HepG2 (cell line): ENCODE measurements around the gene GSDME. TPM values are rescaled to one million over a fixed set of nuclear protein-coding genes. Genes with fewer than 3 reads are reported as not detected.

Source experiments
- ATAC-seq: fragments of 200-7000 bp; cut with Tn5 transposase; 3 replicates; pipeline ENCODE4 v1.9.1; 2020; ENCODE audit warnings: mild to moderate bottlenecking, moderate library complexity
- BruUV-seq: library from RNA; stranded (reverse); fragments of 400-500 nt; replicated peaks from 2 replicates; lab custom pipeline; 2021; lab: Mats Ljungman, UMichigan
- CTCF ChIA-PET: fragments of 300-600 bp; formaldehyde crosslinking; extraction: SDS; loops from one replicate; lab custom pipeline; 2021; ENCODE audit warnings: low total read pairs, inconsistent platforms, low intra/inter-chr PET ratio; lab: Yijun Ruan, JAX
- POLR2A ChIA-PET: fragments of 350-600 bp; sonication (Branson Sonifier 250); formaldehyde crosslinking; loops from one replicate; lab custom pipeline; 2020; ENCODE audit warnings: antibody characterized with exemption, inconsistent platforms; lab: Yijun Ruan, JAX
- DNase-seq: peaks from one replicate; pipeline ENCODE4 v3.0.0-alpha.2; 2015; ENCODE audit warnings: low spot score
- FAIRE-seq: peaks from 3 replicates; lab custom pipeline; 2011; peaks lifted over from hg19 to GRCh38; lab: Jason Lieb, UNC
- H2AFZ ChIP-seq: one replicate; pipeline ENCODE4 v1.6.1; 2011; ENCODE audit warnings: low read length, inconsistent platforms
- H3K27ac ChIP-seq: fragments of 300-600 bp; 3 replicates; pipeline ENCODE4 v1.8.0; 2011; ENCODE audit warnings: mixed run types, mild to moderate bottlenecking, mixed read lengths, low read length, inconsistent platforms; ENCODE audit not compliant: insufficient read depth; ENCODE audit errors: extremely low read length
- H3K27me3 ChIP-seq, 2 experiments: fragments of 200-600 bp in 1 of 2; 2 replicates in 1 of 2; 3 replicates in 1 of 2; pipeline versions ENCODE4 v1.6.0 to v1.8.0; 2011; ENCODE audit warnings: low read length in 2 of 2, mild to moderate bottlenecking in 2 of 2, moderate library complexity in 2 of 2, inconsistent platforms in 1 of 2; ENCODE audit not compliant: insufficient read depth in 2 of 2, control insufficient read depth in 1 of 2
- H3K36me3 ChIP-seq, 2 experiments: fragments of 200-600 bp in 1 of 2; replicated peaks in 1 of 2; 2 replicates in 1 of 2; 3 replicates in 1 of 2; pipeline versions ENCODE4 v1.5.1 to v1.8.0; 2011; ENCODE audit warnings: low read length in 2 of 2, inconsistent platforms in 1 of 2; ENCODE audit not compliant: insufficient read depth in 2 of 2, control insufficient read depth in 1 of 2
- H3K4me1 ChIP-seq: 2 replicates; pipeline ENCODE4 v1.5.1; 2012; ENCODE audit warnings: low read length, inconsistent platforms; ENCODE audit not compliant: insufficient read depth
- H3K4me2 ChIP-seq: 2 replicates; pipeline ENCODE4 v1.6.0; 2011; ENCODE audit warnings: low read depth, low read length, inconsistent platforms
- H3K4me3 ChIP-seq, 3 experiments: fragments of 200-600 bp in 1 of 3; sonication (generic), shearing (Covaris generic) in 1 of 3; replicated peaks in 1 of 3; 2 replicates each; pipeline ENCODE4 v1.5.1; 2011 to 2016; ENCODE audit warnings: low read length in 3 of 3, inconsistent platforms in 2 of 3, low read depth in 2 of 3, mild to moderate bottlenecking in 2 of 3, control low read depth in 1 of 3, mixed read lengths in 1 of 3; ENCODE audit not compliant: insufficient read depth in 1 of 3
- H3K79me2 ChIP-seq: one replicate; pipeline ENCODE4 v1.6.1; 2011; ENCODE audit warnings: low read length, inconsistent platforms; ENCODE audit not compliant: insufficient read depth
- H3K9ac ChIP-seq: 2 replicates; pipeline ENCODE4 v1.6.0; 2011; ENCODE audit warnings: mild to moderate bottlenecking, low read depth, low read length, inconsistent platforms; ENCODE audit not compliant: insufficient read depth
- H3K9me3 ChIP-seq: 2 replicates; pipeline ENCODE4 v1.5.1; 2012; ENCODE audit warnings: mild to moderate bottlenecking, low read length
- H4K20me1 ChIP-seq: 2 replicates; pipeline ENCODE4 v1.6.0; 2011; ENCODE audit warnings: inconsistent platforms, mild to moderate bottlenecking, low read length, moderate library complexity; ENCODE audit not compliant: insufficient read depth
- ARHGAP35 ChIP-seq: sonication (generic); formaldehyde crosslinking; IDR thresholded peaks from 2 replicates; pipeline ENCODE4 v1.9.0; 2022; ENCODE audit warnings: mild to moderate bottlenecking, inconsistent platforms, moderate library complexity, missing genetic modification reagents, borderline replicate concordance
- ATF4 ChIP-seq, 2 experiments: fragments of 450-650 bp in 1 of 2; sonication (generic) in 1 of 2; formaldehyde crosslinking; IDR thresholded peaks; 2 replicates each; pipeline versions ENCODE4 v1.5.0 to v1.8.0; 2020 to 2022; ENCODE audit warnings: mild to moderate bottlenecking in 1 of 2, missing genetic modification reagents in 1 of 2
- TFAP4 ChIP-seq: sonication (generic); IDR thresholded peaks from 2 replicates; pipeline ENCODE4 v1.6.1; 2016; ENCODE audit warnings: low read depth, borderline replicate concordance
- ZNF543 ChIP-seq: sonication (generic); formaldehyde crosslinking; IDR thresholded peaks from 2 replicates; pipeline ENCODE4 v1.4.0; 2020; ENCODE audit warnings: mild to moderate bottlenecking, missing genetic modification reagents
- WGBS: methylation state at CpG from one replicate; pipeline ENCODE4 v1.1.6; 2017; ENCODE audit warnings: low lambda C conversion rate; 5-methylcytosine and 5-hydroxymethylcytosine counted together
- in situ Hi-C: cut with HindIII; loops from 2 replicates; pipeline ENCODE4 v1.10.0; 2017; ENCODE audit warnings: low pct_unique_long_range_greater_than_20kb; ENCODE audit not compliant: extremely low pct_ligation_motif_present
- intact Hi-C: fragments of 100-400 bp; cut with micrococcal nuclease; formaldehyde crosslinking; loops from one replicate; pipeline ENCODE4 v1.10.0; 2022; ENCODE audit not compliant: unreplicated experiment
- polyA plus RNA-seq, 8 experiments: library from polyadenylated mRNA; depleted of rRNA in 3 of 8; stranded (reverse) in 7 of 8; unstranded in 1 of 8; fragments of >200 nt; fragmentation: Illumina TruSeq in 4 of 8; extraction: Trizol in 4 of 8; gene quantifications; 2 replicates each; pipeline versions ENCODE4 v1.2.1 to v1.2.3, GENCODE V29; 2011 to 2016; ENCODE audit warnings: low read depth in 4 of 8, missing spikeins in 1 of 8, mixed read lengths in 1 of 8; ENCODE audit not compliant: insufficient read depth in 1 of 8
- total RNA-seq, 5 experiments: library from RNA; depleted of rRNA; stranded (reverse); fragments of >200 nt; fragmentation: Illumina TruSeq; extraction: Trizol; gene quantifications; 2 replicates each; pipeline ENCODE4 v1.2.3, GENCODE V29; 2016; ENCODE audit warnings: low read depth in 1 of 5
- TF ChIP-seq, protein P1 (sequence below): IDR thresholded peaks from 2 replicates; pipeline ENCODE4 v1.4.0; 2020; ENCODE audit warnings: mild to moderate bottlenecking, missing genetic modification reagents

Gene GSDME
- total and polyA plus RNA-seq, 2 of the 13 experiments (the other 11 are each of a cell fraction or from before 2014, with no cell fraction given), result 19.2 to 28.2 TPM

DNA sequence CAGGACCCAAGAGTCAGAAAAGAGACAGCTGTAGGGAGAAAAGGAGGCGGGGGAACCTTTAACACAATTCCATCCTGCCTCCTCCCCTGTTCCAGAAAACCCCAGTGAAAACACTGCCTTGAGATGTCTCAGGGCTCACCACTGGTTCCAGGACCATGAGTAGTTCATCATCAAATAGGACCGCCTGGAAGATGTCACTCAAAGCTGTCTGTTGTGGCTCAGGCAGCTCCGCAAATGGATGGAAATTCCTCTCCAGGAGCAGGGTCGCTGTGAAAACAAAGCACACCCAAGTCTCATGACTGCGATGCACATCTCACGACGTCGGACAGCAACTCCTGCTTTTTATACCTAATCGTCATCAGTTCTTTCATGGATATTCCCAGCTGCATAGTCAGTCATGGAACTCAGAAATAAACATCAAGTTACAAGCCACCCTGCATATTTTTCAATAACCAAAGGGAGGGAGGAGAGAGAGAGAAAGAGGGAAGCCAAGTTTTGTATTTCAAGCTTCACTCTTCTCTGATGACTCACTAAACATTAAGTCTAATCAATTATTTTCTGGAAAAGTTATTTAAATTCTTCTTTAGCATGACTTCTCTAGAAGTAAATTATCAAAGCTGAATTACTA is 49.2 kb downstream of the GSDME start:
- intact Hi-C loops, result no loop called here
- Histone ChIP-seq H3K4me3 (no peak overlapping the region), H3K36me3 (peaks cover 0 to under 1% of the 10 kb centered on the region in 2 experiments; a peak in 1 of 5 replicates), H3K9me3 (no peaks in the 10 kb centered on the region), H2AFZ (no peak overlapping the region), H3K27me3 (no peaks in the 10 kb centered on the region), H4K20me1 (no peaks in the 10 kb centered on the region), H3K4me2 (no peak overlapping the region), H3K4me1 (peaks cover 8% of the 10 kb centered on the region; the same call in 1 of the 2 replicates), H3K27ac (no peak overlapping the region), H3K79me2 (no peaks in the 10 kb centered on the region), H3K9ac (no peak overlapping the region)
- ATAC-seq (no peak), FAIRE-seq (no peak), DNase-seq (no peak)
- 90% methylated on average over 9 of the region's 9 CpGs for WGBS
- ChIA-PET CTCF (no interaction called here), POLR2A (interaction anchor here (0.6 kb wide), 1 partner anchor 417 kb away, joined by 3 read pairs; the partner anchor contains the start of gene CYCS)
- in situ Hi-C loops, result no loop called here
- no peak for TF ChIP-seq ATF4 (CRISPR knock-in tag; IDR thresholded peaks at IDR 0.05)
- TF ChIP-seq ZNF543, result no peak
- TF ChIP-seq, protein P1, sequence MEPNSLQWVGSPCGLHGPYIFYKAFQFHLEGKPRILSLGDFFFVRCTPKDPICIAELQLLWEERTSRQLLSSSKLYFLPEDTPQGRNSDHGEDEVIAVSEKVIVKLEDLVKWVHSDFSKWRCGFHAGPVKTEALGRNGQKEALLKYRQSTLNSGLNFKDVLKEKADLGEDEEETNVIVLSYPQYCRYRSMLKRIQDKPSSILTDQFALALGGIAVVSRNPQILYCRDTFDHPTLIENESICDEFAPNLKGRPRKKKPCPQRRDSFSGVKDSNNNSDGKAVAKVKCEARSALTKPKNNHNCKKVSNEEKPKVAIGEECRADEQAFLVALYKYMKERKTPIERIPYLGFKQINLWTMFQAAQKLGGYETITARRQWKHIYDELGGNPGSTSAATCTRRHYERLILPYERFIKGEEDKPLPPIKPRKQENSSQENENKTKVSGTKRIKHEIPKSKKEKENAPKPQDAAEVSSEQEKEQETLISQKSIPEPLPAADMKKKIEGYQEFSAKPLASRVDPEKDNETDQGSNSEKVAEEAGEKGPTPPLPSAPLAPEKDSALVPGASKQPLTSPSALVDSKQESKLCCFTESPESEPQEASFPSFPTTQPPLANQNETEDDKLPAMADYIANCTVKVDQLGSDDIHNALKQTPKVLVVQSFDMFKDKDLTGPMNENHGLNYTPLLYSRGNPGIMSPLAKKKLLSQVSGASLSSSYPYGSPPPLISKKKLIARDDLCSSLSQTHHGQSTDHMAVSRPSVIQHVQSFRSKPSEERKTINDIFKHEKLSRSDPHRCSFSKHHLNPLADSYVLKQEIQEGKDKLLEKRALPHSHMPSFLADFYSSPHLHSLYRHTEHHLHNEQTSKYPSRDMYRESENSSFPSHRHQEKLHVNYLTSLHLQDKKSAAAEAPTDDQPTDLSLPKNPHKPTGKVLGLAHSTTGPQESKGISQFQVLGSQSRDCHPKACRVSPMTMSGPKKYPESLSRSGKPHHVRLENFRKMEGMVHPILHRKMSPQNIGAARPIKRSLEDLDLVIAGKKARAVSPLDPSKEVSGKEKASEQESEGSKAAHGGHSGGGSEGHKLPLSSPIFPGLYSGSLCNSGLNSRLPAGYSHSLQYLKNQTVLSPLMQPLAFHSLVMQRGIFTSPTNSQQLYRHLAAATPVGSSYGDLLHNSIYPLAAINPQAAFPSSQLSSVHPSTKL, result no peak
- TF ChIP-seq ARHGAP35, result no peak
- no peak for TF ChIP-seq TFAP4
- no TSS peak for BruUV-seq
